DOHH2 (cell line): ENCODE results near the gene RFWD3.

ENCODE experiments used
- H3F3A ChIP-seq: fragments of 200-600 bp; sonication (generic), shearing (Covaris generic); 2 replicates; pipeline ENCODE4 v1.6.0; 2016; ENCODE audit warnings: antibody characterized with exemption, mild to moderate bottlenecking; ENCODE audit not compliant: control insufficient read depth, insufficient read depth
- H3K27ac ChIP-seq: fragments of 200-600 bp; sonication (generic); 2 replicates; pipeline ENCODE4 v1.5.1; 2014; ENCODE audit warnings: low read depth, mild to moderate bottlenecking, low read length, moderate library complexity
- H3K27me3 ChIP-seq: fragments of 200-600 bp; sonication (generic); 2 replicates; pipeline ENCODE4 v1.6.1; 2014; ENCODE audit warnings: mild to moderate bottlenecking, low read length, mixed read lengths; ENCODE audit not compliant: control insufficient read depth
- H3K36me3 ChIP-seq: fragments of 200-600 bp; sonication (generic); 2 replicates; pipeline ENCODE4 v1.6.1; 2014; ENCODE audit warnings: mild to moderate bottlenecking, low read length, moderate library complexity, mixed read lengths; ENCODE audit not compliant: control insufficient read depth
- H3K4me1 ChIP-seq: fragments of 200-600 bp; sonication (generic); 2 replicates; pipeline ENCODE4 v1.6.1; 2014; ENCODE audit warnings: mild to moderate bottlenecking, low read length, mixed read lengths; ENCODE audit not compliant: control insufficient read depth
- H3K4me2 ChIP-seq: fragments of 200-600 bp; sonication (generic); 2 replicates; pipeline ENCODE4 v1.6.0; 2014; ENCODE audit warnings: mild to moderate bottlenecking, low read length, moderate library complexity
- H3K4me3 ChIP-seq: fragments of 200-600 bp; sonication (generic); 2 replicates; pipeline ENCODE4 v1.5.1; 2014; ENCODE audit warnings: mild to moderate bottlenecking, low read length, mixed read lengths
- H3K79me2 ChIP-seq: fragments of 200-600 bp; sonication (generic); 2 replicates; pipeline ENCODE4 v1.6.1; 2014; ENCODE audit warnings: mild to moderate bottlenecking, low read length, mixed read lengths; ENCODE audit not compliant: control insufficient read depth
- H3K9me2 ChIP-seq: fragments of 200-600 bp; sonication (generic); replicated peaks from 2 replicates; pipeline ENCODE4 v1.6.1; 2014; ENCODE audit warnings: mild to moderate bottlenecking, low read length, mixed read lengths; ENCODE audit not compliant: control insufficient read depth
- H3K9me3 ChIP-seq: fragments of 200-600 bp; sonication (generic); 2 replicates; pipeline ENCODE4 v1.6.1; 2014; ENCODE audit warnings: antibody characterized with exemption, low read length, mixed read lengths; ENCODE audit not compliant: control insufficient read depth, insufficient read depth
- H4K20me1 ChIP-seq: fragments of 200-600 bp; sonication (generic); 2 replicates; pipeline ENCODE4 v1.6.0; 2014; ENCODE audit warnings: low read depth, mild to moderate bottlenecking, antibody characterized with exemption, low read length, moderate library complexity; ENCODE audit not compliant: control insufficient read depth, insufficient read depth
- EZH2phosphoT487 ChIP-seq: fragments of 200-600 bp; sonication (generic); IDR thresholded peaks from 2 replicates; pipeline ENCODE4 v1.6.1; 2017; ENCODE audit warnings: borderline replicate concordance, mild to moderate bottlenecking, antibody characterized with exemption, low read length, moderate library complexity, mixed read lengths
- TF ChIP-seq, protein P1 (sequence below): fragments of 200-600 bp; sonication (generic); IDR thresholded peaks from one replicate; pipeline ENCODE4 v1.5.1; 2014; ENCODE audit warnings: antibody characterized with exemption, mild to moderate bottlenecking, low read depth, low read length; ENCODE audit not compliant: poor library complexity, severe bottlenecking

RFWD3 gene, protein sequence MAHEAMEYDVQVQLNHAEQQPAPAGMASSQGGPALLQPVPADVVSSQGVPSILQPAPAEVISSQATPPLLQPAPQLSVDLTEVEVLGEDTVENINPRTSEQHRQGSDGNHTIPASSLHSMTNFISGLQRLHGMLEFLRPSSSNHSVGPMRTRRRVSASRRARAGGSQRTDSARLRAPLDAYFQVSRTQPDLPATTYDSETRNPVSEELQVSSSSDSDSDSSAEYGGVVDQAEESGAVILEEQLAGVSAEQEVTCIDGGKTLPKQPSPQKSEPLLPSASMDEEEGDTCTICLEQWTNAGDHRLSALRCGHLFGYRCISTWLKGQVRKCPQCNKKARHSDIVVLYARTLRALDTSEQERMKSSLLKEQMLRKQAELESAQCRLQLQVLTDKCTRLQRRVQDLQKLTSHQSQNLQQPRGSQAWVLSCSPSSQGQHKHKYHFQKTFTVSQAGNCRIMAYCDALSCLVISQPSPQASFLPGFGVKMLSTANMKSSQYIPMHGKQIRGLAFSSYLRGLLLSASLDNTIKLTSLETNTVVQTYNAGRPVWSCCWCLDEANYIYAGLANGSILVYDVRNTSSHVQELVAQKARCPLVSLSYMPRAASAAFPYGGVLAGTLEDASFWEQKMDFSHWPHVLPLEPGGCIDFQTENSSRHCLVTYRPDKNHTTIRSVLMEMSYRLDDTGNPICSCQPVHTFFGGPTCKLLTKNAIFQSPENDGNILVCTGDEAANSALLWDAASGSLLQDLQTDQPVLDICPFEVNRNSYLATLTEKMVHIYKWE

DNA sequence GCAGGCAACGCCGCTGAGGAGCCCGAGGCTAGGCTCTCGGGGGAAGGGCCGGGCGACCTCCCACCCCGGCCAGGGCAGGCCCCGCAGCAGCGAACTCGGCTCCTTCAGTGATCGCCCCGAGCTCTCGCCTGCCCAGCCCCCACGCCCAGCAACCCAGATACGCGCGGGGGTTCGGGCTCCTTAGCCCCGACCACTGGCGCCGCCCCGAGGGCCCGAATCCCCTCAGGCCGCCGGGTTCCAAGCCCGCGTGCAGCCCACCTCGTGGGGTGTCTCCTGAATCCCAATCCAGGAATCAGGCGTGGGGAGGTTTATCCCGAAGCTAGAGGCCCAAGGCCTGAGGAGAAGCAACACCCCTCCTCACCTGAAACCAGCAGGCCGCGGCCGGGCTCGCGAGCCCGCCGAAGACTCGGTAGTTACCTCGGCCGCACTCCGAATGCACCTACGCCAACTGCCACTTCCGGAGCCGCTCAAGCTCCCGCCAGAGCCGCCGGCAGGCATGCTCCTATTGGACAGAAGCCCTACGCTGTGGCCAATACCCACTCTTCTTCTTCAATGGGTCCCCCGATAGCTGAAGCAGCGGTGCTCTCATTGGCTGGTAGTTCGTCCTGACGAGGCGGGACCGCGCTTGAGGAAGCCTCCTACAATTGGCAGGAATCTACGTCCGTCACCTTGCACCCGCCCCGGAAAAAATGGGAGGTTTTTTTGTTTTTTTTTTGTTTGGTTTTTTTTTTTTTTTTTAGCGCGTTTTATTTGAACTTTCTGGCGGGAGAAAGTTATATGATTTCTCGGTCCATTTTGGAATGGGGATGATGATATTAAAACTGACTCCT is at the start of gene RFWD3:
Gene RFWD3 (minus strand): TSS at position 453 of the 830 bp plus-strand sequence. CDS start 5,428 bp downstream, outside the sequence.
- Histone ChIP-seq H3K79me2 (peaks cover 58% of the 10 kb centered on the region), H3K9me3 (peaks cover 12% of the 10 kb centered on the region), H3K4me1 (peaks cover 39% of the 10 kb centered on the region)

DNA sequence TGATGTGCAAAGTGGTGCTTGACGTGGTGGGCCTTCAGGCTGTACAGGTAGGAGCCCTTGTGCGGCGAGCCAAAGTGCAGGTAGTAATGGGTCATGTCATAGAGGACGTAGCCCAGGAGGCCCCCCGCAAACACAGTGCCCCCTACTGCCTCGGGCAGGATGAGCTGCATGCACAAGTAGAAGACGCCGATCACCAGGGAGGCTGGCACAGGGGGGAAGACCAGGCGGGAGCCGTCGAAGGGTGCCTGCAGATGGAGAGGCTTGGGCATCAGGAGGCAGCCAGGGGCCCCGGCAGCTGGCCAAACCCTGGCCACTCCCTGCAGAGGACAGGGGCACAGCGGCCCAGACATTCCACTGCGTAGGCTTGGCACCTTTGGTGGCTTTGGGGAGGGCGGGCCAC is 49.7 kb upstream of the RFWD3 start:
- H3K36me3 ChIP-seq, result no peaks in the 10 kb centered on the region
- no peaks in the 10 kb centered on the region for H4K20me1 ChIP-seq
- no peak overlapping the region for H3K4me3 ChIP-seq
- H3K9me2 ChIP-seq, result no peaks in the 10 kb centered on the region
- H3K27ac ChIP-seq, result no peak overlapping the region
- no peaks in the 10 kb centered on the region for H3F3A ChIP-seq
- no peaks in the 10 kb centered on the region for H3K79me2 ChIP-seq
- H3K4me1 ChIP-seq, result peaks cover 2% of the 10 kb centered on the region; the same call in 1 of the 2 replicates
- TF ChIP-seq, protein P1, sequence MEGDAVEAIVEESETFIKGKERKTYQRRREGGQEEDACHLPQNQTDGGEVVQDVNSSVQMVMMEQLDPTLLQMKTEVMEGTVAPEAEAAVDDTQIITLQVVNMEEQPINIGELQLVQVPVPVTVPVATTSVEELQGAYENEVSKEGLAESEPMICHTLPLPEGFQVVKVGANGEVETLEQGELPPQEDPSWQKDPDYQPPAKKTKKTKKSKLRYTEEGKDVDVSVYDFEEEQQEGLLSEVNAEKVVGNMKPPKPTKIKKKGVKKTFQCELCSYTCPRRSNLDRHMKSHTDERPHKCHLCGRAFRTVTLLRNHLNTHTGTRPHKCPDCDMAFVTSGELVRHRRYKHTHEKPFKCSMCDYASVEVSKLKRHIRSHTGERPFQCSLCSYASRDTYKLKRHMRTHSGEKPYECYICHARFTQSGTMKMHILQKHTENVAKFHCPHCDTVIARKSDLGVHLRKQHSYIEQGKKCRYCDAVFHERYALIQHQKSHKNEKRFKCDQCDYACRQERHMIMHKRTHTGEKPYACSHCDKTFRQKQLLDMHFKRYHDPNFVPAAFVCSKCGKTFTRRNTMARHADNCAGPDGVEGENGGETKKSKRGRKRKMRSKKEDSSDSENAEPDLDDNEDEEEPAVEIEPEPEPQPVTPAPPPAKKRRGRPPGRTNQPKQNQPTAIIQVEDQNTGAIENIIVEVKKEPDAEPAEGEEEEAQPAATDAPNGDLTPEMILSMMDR, result peak; percentile 23
- TF ChIP-seq EZH2phosphoT487, result no peak
- H3K9me3 ChIP-seq, result no peaks in the 10 kb centered on the region
- H3K4me2 ChIP-seq, result no peak overlapping the region
- no peaks in the 10 kb centered on the region for H3K27me3 ChIP-seq

More for the DNA sequence above, at the start of gene RFWD3:
- Histone ChIP-seq H3F3A (no peaks in the 10 kb centered on the region), H3K27me3 (peaks cover 3% of the 10 kb centered on the region), H3K36me3 (peaks cover 51% of the 10 kb centered on the region), H3K4me2 (peak within 1 kb of the TSS; percentile 95), H3K9me2 (no peaks in the 10 kb centered on the region), H3K4me3 (peak within 1 kb of the TSS; percentile 82), H3K27ac (peak within 1 kb of the TSS; percentile 61), H4K20me1 (peaks cover 12% of the 10 kb centered on the region; the same call in 1 of the 2 replicates)
- no peak for TF ChIP-seq EZH2phosphoT487
- TF ChIP-seq, protein P1, result no peak

DNA sequence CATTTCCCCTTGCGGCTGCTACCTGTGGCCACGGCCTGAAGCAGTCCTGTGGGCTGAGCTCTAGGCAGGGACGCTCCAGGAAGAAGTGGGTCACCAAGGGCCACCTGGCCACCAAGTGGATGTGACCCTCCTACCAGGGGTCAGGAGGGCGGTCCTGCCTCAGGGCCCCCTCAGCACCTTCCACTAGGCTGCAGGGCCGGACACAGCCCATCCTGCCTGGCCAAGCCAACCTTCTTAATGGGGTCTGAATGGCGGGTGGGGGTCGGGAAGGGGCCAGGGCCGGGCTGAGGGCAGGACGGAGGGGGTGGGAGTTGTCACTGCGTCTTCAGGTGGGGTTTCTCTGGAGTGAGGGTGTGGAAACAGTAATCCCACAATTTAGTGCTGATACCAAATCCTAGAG is 47.2 kb upstream of the RFWD3 start:
- H3K36me3 ChIP-seq, result no peaks in the 10 kb centered on the region
- H3K4me3 ChIP-seq, result no peak overlapping the region
- H3K4me2 ChIP-seq, result no peak overlapping the region
- no peaks in the 10 kb centered on the region for H3F3A ChIP-seq
- H3K27me3 ChIP-seq, result no peaks in the 10 kb centered on the region; the same call in 1 of the 2 replicates
- H3K79me2 ChIP-seq, result no peaks in the 10 kb centered on the region
- no peaks in the 10 kb centered on the region for H4K20me1 ChIP-seq
- no peaks in the 10 kb centered on the region for H3K9me3 ChIP-seq
- no peak for TF ChIP-seq EZH2phosphoT487
- TF ChIP-seq, protein P1, result no peak
- H3K4me1 ChIP-seq, result no peaks in the 10 kb centered on the region
- no peaks in the 10 kb centered on the region for H3K9me2 ChIP-seq
- H3K27ac ChIP-seq, result no peak overlapping the region
